ENCODE data around the gene THRB.

DNA sequence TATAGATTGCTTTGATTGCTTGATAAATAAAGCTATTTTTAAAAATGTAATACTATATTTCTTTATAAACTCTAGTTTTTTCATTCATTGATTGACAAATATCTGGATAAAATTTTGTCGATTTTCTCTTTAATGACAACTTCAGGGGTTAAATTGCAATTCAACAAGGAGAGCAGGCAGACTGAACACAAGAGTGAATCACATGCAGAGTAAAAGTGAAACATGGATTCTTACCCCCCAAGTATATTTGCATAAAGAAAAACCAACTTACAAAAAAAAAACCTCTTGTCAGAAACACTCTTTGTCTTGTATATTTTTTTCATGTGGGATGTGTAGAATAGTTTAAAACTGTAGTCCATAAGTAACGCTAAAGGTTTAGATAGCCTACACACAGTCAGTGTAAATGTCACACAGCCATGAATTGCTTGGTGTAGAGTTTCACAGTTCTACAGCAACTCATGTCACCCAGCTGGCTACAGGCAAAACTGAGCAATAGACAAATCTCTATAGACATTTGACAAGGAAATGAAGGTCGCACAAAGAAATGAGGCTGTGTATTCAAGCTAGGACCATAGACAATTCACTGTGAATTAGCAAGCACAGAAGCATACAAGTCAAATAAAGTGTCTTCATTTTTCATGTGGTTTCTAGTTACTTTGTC, 141.6 kb downstream of the THRB start:
- TF ChIP-seq CTCF (IDR thresholded peaks at IDR 0.05) = no peak
- TF ChIP-seq POLR2A (IDR thresholded peaks at IDR 0.05) = no peak

Data from heart left ventricle (tissue), 13 donors.